Tibial nerve (tissue), 4 donors: Measurements from ENCODE around the gene PPIF.

Experiments used
- CTCF ChIP-seq, 5 experiments: fragments of 200-600 bp in 3 of 5; fragments of 450-650 bp in 2 of 5; sonication (generic) in 3 of 5; IDR thresholded peaks; one replicate each; pipeline ENCODE4 v1.5.1; 2016 to 2019; ENCODE audit warnings: antibody characterized with exemption in 5 of 5, mild to moderate bottlenecking in 3 of 5, moderate library complexity in 2 of 5
- EP300 ChIP-seq, 2 donors: sonication (generic); formaldehyde crosslinking; IDR thresholded peaks; one replicate each; pipeline ENCODE4 v1.6.1; 2017; ENCODE audit warnings: antibody characterized with exemption in 2 of 2, mild to moderate bottlenecking in 1 of 2
- POLR2A ChIP-seq, 2 donors: fragments of 450-650 bp; IDR thresholded peaks; one replicate each; pipeline ENCODE4 v1.6.1; 2017; ENCODE audit warnings: antibody characterized with exemption in 2 of 2, mild to moderate bottlenecking in 2 of 2, moderate library complexity in 2 of 2

GRCh38 chr10:79394664-79395063 lies 47.4 kb downstream of the PPIF start:
- TF ChIP-seq CTCF (IDR thresholded peaks at IDR 0.05): no peak
- TF ChIP-seq POLR2A (IDR thresholded peaks at IDR 0.05): no peak
- no peak for TF ChIP-seq EP300 (IDR thresholded peaks at IDR 0.05)
